Stimulated activated CD4-positive, alpha-beta T cell treated with anti-CD3 and anti-CD28 coated beads, Interleukin-4, amount 100 ng/mL, for 4 hours (primary cell): ENCODE data around the gene HOXD1.

ENCODE experiments used
- DNase-seq, 2 experiments: peaks; one replicate each; pipeline ENCODE4 v3.0.0-alpha.2; 2020

Gene HOXD1

DNA sequence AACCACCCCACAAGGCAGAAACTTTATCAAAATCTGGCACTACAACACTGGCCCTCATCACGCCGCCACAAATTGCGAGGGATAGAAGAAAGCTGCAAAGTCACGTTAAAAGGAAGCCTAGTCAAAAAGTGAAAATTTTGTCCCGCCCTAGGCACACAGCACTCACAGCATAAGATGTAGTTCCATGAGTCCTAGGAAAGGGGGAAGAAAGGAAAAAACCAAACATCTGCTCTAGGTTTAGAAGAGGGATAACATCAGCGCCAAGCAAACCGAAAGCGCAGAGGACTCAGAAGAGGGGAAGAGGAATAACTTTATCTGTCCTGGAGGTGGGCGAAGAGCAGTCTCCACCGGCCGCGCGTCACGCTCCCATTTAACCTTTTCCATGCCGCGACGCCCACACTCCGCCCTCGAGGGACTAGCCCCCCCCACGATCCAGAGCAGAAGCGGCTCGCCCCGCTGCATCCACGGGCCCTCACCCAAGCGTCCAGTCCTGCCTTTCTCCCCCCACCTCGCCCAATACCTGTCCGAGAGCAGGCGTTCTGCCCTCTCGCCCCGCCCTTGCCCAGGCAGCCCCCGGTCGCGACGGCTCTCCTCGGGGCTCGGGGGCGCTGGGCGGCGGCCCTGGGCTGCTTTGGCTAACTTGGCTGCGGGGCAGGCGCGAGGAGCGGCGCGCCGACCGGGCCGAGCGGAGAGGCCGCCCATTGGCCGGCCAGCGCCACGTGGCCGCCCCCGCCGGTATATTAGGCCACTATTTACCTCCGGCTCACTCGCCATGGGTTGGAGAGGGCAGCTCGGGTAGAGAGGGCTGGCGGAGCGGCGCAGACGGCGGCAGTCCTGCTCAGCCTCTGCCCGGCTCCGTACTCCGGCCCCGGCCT is at the start of gene HOXD1:
HOXD1 (plus strand) TSS at position 770 of the 875 bp plus-strand sequence. CDS start 134 bp downstream, outside the sequence.
- peak; percentile 10 to 16 for DNase-seq

DNA sequence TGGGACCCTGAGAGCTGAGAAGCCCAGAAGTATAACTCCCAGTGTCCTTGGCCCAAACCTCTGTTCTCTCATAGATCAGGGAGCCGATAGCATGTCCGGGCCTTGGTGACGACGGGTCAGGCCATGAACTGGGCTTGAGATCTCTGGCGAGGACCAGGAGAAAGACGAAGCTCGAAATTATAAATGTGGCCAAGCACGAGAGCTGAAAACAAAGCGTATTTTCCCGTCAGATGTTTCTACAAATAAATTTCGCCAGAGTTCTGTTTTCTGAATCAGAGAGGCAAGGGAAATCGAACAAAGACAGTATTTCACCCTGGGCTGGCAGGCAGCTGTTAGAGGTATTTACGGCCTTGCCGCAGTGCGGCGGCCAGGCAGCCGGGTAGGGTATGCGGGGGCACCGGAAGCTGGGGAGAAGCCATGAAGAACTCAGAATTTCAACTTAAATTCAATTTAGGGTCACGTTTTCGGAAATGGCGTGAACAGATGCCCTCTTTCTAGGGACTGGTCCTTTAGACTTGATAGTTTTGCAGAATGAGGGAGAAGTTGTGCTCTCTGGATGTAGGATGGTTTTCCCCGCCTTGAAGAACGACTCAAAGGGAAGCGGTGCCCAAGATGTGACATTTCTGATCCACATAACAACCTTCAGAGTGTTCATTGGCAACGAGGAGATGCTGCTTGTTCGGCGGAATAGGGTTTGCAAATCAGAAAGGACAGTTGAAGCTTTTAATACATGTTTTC is 49.4 kb upstream of the HOXD1 start:
- DNase-seq = no peak

DNA sequence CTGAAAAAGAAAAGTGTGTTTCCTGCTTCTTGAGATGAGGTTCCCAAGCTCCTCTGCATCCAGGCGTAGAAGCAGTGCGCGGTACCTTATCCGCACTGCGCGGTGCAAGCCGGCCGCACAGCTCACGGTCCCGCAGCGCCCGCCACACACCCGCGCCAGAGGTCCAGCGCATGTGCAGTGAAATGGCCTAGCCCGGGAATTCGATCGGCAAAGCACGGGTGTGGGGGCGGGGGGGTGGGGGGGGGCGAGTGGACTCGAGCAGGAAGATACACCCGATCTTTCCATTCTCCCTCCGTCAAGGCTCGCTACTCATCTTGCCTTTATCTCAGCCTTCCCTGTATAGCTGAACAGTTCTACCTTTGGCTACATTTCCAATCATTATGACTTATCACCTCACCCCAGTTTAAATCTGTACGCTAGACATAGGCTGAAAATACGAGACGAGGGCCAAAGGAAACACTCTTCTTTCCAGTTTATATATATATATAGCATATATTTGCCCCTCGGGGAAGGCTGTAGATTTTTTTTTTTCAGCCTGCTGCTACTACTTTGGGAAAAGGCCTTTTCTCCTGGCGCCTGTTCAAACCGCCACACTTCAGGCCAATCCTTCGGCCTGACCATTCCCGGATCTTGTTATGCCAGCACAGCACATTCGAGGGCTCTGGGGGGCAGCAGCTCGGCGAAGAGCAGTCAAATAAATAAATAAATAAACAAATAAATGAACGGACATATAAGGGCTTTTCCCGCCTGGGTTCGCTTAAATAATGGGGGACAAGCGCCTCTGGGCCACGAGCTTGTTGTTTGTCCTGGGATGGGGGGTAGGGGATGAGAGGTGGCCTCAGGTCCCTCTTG is 48.6 kb upstream of the HOXD1 start:
- DNase-seq = no peak

DNA sequence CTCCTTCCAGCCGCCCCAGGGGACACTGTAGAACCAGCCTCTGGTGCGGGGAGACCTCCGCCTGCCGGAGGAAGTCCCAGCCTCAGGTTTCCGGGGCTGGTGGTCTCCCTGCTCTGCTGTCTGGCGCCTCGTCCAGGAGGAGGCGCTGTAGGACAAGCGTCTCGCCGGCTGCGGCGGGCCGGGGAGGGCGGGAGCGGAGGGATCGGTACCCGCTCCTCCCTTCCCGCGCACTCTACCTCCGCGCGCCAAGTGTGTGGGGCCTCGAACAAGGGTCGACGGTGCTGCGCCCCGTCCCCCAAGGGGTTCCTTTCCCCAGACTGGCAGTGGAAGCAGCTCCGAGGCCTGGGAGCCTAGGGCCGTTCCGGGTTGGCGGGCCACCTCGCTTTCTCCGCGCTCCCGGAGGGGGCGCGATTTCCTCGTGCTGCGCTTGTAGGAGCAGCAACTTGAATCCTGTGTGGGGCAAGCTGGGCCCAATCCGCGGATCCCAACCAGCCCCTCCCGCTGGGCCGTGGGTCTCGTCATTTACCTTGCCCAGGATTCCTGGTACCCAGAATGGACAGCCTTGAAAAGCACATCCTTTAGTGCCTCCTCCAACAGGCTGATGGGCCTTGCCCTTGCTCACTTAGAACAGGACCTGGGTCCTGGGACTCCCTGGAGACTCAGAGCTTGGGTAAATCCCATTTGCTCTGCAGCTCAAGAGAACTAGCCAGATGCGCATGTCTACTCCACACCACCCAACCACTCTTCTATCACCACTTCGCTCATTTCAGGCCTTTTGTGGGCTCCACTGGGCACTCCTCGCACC is 47.8 kb upstream of the HOXD1 start:
- DNase-seq = peak; percentile 38 to 62

DNA sequence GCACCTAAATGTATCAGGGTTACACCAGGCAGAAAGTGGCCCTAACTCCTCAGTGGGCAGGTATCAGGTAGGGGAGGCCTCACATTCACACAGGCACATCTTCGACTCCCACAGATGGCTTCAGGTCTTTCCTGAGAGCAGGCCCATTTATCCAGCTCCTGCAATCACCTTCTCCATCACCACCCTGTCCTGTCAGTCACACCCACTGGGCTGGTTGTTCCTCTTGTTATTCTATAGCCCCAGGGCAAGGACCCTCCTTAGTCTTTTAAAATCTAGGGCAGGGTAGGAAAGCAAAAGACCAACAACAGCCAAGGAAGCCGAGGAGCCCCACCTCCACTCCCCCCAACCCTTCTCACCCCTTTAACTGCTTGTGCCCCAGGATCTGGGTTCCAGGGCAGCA is 46.2 kb upstream of the HOXD1 start:
- DNase-seq = no peak

DNA sequence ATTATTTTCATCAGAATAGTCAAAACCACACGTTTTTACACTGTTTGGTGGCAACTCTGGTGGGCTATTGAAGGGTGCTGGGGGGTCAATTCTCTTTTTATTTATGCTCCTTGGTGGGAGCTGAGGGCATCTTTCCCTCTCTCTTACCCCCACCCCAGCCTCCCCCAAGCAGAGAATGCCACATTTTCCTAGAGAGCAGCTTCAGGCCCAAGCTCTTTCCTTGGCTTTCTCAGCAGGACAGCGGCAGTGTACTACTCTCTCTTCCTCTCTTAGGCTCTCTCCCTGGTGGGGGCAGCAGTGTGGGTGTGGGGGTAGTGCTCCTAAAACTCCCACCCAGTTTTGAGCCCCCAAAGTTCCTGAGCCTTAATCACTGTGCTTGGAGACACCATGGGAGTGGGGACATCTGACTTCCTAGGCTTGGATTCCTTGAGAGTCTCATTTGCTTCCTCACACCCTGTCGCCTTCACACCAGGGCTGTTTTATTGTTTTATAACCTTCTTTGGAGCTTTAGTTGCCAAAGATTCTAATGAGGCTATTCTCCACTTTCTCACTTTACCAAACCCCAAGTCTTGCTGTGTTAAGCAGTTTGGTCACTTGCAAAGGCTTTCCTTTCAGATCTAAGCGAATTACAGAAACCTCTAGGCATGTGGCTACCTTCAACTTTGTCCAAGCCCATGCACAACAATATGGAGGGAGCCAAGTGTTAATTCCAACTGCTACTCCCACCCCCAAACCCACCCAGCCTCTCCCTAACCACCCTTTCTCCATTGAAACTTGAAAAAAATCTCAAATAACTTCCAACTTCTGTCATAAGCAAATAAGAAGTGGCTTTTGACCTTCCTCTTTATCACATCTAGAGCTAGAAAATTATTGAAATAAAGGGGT is 43.1 kb upstream of the HOXD1 start:
- no peak for DNase-seq

DNA sequence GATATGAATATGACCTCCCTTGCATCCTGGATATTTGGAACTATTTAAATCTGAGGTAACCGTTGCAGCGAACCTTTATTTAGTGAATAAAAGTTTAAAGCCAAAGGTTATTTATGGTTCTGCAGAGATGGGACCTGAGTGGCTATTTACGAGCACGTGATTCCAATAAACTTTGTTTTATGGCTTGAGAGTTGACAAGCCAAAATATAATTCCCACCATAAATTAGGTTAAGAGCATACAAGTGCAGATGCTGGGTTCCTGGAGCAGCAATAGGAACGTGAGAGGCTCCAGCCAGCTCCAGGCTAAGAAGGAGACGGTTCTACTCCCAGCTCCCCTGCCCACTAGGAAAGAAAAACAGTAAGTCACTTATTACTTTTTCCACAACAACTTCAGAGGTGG is 42.4 kb upstream of the HOXD1 start:
- no peak for DNase-seq

DNA sequence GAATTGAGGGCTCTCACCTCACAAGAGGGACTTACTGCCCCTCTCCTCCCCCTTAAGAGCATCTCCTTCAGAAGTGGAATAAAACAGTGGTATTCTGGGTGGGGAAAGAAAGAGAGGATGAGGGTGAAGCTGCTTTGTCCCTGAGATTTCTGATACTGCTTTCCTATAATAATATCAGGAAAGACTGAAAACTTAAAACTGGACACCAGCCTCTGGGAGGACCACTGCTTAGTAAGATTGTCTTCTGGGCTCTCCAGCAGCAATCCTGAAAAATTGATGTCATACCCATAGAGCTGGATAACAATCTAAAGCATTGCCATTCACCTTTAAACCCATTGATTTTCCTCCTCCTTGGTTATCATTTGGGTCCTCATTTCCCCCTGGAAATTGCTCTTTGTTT is 41.8 kb upstream of the HOXD1 start:
- DNase-seq = no peak

DNA sequence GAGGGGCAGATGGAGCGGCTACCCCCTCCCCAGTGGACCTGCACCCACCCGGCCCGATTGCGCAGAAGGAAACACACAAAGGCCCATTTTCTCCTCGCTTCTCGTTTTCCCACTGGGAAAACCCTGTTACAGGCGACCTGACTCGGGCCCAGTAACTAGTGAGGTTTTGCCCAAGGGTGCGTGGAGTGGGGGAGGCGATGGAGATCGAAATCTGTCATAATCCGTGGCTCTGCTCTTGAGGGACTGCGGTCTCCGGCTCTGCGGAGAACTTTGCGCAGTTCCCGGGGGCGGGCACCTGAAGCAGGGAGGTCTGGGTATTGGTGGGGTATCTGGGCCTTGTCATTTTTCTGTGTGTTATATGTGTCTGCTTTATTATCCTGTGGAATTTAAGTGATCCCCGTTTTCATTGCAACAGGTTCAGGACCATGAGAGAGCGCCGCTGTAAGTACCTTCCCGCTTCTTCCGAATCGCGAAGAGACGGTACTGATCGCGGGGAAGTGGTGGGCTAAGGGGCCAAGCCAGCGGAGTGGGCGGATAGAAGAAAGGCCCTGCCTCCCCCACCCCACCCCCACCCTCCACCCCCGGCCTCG is 41.2 kb upstream of the HOXD1 start:
- no peak for DNase-seq

DNA sequence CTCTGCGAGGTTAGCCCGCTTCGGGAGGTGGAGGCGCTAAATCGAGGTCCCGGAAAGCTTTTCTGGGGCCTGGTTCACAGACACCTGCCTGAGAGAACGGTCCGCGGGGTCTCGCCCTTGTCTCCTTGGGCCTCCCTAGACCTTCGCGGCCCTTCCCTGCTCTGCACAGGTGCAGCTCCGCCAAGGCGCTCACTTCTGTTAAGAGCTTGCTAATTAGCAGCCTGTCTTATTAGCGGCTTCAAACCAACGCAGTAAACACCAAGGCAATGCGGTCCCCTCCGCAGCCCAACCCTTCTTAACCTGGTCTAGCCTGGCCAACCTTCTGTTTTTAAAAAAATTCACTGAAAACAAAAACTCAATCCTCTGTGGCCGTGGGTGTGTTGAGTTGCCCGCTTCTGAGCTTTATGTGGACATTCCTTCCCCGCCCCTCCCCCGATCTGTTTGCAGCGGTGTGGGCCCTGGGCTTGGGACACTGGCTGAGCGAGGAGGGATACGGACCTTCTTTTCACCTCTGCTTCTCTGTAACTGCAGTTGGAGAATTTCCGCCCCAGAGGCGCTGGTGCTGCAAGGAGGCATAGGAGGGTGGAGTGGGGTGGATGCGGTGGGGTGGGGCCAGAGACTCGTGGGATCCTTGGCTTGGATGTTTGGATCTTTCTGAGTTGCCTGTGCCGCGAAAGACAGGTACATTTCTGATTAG is 40.5 kb upstream of the HOXD1 start:
- no peak for DNase-seq

DNA sequence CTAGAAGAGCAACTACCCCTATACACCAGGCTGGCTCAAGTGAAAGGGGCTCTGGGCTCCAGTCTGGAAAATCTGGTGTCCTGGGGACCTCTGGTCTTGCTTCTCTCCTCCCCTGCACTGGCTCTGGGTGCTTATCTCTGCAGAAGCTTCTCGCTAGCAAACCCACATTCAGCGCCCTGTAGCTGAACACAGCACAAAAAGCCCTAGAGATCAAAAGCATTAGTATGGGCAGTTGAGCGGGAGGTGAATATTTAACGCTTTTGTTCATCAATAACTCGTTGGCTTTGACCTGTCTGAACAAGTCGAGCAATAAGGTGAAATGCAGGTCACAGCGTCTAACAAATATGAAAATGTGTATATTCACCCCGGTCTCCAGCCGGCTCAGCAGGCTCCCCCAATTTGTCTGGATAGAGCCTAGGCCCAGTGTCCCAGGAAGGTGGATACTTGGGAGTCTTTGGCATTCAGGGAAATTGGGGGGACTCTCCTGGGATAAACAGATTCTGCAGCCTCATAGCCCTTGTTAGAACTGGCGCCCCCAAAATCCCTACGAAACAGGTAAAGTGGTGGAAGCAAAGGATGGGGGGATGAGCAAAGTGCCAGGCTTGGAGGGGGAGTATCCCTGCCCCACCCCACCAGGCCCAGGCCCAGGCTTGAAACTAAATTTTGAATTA is 39.6 kb upstream of the HOXD1 start:
- no peak for DNase-seq

DNA sequence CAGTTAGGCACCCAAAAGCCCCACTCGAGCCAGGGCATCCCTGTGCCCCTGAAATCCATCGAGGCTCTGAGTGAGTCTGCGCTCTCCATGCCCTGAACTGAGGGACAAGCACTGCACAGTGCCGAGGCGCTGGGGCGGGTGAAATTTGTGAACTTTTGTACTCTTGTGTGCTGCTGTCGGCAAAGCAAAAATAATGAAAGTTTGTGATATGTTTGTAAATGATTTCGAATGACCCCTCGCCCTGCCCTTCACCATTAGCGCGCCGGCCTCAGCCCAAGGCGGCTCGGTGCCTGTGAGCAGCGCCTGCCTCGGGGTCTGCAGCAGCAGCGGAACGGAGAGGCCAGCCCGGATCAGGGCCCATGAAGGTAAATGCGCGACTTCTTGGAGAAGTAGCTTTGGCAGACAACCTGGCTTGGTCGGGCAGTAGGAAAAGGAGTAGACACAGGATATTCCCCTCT is 39.0 kb upstream of the HOXD1 start:
- no peak for DNase-seq

DNA sequence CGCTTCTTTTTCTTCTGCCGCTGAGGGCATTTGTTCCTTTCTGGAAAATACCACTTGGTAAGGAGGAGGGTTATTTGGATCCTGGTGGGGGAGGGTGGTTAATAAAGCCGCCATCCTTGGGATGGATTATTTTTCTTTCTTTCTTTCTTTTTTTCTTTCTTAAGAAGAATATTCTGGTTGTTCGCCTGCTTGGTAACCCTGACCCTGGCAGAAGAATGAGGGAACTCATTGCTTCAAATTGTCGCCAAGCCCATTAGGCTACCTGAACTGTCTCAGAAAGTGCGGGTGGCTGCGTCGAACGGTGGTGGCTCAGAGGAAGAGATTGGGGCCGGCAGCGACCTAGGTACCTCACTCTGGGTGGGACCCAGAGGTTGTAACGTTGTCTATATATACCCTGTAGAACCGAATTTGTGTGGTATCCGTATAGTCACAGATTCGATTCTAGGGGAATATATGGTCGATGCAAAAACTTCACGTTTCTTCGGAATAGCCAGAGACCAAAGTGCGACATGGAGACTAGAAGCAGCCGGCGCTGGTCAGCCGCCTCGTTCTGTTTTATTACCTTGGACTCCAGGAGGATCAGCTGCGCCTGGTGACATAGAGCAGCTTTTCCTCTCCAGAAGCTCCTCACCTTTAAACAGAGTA is 38.4 kb upstream of the HOXD1 start:
- DNase-seq = no peak

DNA sequence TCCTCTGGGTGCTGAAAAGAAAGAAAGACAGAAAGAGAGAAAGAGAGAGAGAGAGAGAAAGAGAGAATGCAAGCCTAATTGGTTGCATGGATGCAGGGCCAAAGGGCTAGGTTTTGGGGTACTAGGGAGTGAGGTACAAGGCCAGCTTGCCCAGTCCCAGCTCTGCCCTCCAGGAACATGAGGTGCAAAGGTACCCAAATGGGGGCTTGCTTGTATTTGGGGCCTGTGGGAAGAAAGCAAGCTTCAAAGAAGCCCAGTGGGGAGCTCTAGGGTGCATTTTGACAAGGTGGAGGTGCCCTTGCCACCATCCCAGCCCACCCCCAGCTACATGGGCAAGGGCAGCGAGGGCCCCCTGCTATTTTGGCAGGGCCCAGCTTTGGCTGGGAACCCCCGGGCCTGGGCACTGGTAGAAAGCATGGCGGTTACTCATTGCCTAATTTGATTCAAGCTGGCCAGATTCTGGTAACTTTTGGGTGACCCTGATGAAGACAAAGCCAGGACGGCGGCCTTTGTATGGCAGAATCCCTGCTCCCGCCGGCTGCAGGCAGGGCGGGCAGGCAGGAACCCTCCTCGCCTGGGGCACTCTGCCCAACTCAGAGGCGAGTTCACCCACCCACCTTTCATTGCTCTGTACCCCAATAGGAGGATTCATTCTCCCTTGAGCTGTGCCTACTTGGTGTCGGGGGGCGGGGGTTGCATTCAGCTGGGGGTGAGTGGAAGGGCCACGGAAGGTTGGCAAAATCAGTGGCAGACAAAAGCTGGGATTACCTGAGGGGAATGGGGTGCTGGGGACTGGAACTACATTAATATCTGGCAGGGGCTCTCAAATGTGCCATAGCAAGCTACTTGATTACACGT is 37.7 kb upstream of the HOXD1 start:
- no peak for DNase-seq

DNA sequence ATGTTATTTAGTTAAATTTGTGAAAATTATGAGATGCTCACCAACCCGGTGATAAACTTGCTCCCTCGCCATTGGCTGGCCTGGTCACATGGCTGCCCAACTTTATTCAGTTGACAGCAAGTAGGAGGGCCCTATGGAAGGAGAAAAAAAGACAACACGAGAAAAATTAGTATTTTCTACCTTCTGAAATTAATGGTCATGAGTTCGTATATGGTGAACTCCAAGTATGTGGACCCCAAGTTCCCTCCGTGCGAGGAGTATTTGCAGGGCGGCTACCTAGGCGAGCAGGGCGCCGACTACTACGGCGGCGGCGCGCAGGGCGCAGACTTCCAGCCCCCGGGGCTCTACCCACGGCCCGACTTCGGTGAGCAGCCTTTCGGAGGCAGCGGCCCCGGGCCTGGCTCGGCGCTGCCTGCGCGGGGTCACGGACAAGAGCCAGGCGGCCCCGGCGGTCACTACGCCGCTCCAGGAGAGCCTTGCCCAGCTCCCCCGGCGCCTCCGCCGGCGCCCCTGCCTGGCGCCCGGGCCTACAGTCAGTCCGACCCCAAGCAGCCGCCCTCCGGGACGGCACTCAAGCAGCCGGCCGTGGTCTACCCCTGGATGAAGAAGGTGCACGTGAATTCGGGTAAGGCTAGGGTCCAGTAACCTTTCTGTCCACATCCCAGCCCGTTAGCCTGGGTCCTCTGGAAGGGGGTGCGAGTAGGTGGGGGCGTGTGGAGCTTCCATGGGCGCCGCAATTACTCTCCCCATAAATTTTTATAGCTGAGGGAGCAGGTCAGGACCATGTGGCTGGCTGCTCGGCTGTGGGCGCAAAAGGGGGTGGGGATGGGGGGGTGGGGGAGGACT is 36.8 kb upstream of the HOXD1 start, which contains the start of gene HOXD4:
HOXD4 (plus strand) TSS at position 109 of the 846 bp plus-strand sequence; CDS start at position 193, 84 bp downstream.
- no peak for DNase-seq

DNA sequence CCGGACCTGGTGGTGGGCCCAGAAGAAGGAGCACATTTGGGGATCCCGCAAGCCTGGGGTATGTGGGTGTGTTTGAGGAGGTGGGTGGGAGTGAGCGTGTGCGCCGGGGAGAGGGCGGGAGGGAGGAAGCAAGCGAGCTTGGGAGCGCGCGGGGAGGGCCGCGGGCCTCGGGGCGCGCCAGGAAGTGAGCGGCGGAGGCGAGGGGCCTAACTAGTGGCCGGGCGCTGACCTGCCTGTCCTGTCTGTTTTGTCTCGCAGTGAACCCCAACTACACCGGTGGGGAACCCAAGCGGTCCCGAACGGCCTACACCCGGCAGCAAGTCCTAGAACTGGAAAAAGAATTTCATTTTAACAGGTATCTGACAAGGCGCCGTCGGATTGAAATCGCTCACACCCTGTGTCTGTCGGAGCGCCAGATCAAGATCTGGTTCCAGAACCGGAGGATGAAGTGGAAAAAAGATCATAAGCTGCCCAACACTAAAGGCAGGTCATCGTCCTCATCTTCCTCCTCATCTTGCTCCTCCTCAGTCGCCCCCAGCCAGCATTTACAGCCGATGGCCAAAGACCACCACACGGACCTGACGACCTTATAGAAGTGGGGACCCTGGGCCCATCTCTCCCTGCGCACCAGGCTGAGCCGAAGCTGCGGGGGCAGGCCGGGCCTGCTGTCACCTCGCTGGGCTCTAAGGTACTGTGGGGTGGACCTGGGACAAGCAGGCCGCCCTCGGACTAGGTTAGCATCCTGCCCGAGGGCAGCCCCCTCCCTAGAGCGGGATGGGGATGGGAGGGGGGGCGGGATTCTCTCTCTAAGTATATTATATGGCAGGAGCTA is 35.9 kb upstream of the HOXD1 start:
- DNase-seq = no peak
